Calu3 (cell line): ENCODE results near the gene APOL3. TPM values are rescaled to one million over a fixed set of nuclear protein-coding genes. Genes with fewer than 3 reads are reported as not detected.

ENCODE experiments used
- BruUV-seq: library from RNA; stranded (reverse); fragments of 400-500 nt; replicated peaks from 2 replicates; lab custom pipeline; 2021; lab: Mats Ljungman, UMichigan
- CTCF ChIA-PET: fragments of 300-600 bp; sonication (Branson Sonifier 250); formaldehyde crosslinking; loops from one replicate; lab custom pipeline; 2022; ENCODE audit warnings: antibody characterized with exemption; lab: Charles Lee
- DNase-seq: peaks from one replicate; pipeline ENCODE4 v3.0.0; 2022
- H3K27ac Mint-ChIP-seq: one replicate; pipeline ENCODE4 v1.8.0; 2022; ENCODE audit warnings: mixed read lengths; ENCODE audit not compliant: unreplicated experiment
- H3K27me3 Mint-ChIP-seq: one replicate; pipeline ENCODE4 v1.8.0; 2022; ENCODE audit warnings: mixed read lengths; ENCODE audit not compliant: unreplicated experiment
- H3K36me3 Mint-ChIP-seq: one replicate; pipeline ENCODE4 v1.8.0; 2022; ENCODE audit warnings: mild to moderate bottlenecking, moderate library complexity, mixed read lengths; ENCODE audit not compliant: insufficient read depth, unreplicated experiment
- H3K4me1 Mint-ChIP-seq: one replicate; pipeline ENCODE4 v1.8.0; 2022; ENCODE audit warnings: mild to moderate bottlenecking, low read depth, mixed read lengths; ENCODE audit not compliant: unreplicated experiment
- H3K4me3 Mint-ChIP-seq: one replicate; pipeline ENCODE4 v1.8.0; 2022; ENCODE audit warnings: mild to moderate bottlenecking, low read depth, moderate library complexity, mixed read lengths; ENCODE audit not compliant: unreplicated experiment
- H3K9me3 Mint-ChIP-seq: one replicate; pipeline ENCODE4 v1.8.0; 2022; ENCODE audit warnings: low read depth, mixed read lengths; ENCODE audit not compliant: unreplicated experiment
- CTCF ChIP-seq: fragments of 200-600 bp; IDR thresholded peaks from one replicate; pipeline ENCODE4 v1.8.0; 2022; ENCODE audit warnings: antibody characterized with exemption; ENCODE audit not compliant: unreplicated experiment
- intact Hi-C: fragments of 100-400 bp; cut with micrococcal nuclease; formaldehyde crosslinking; loops from one replicate; pipeline ENCODE4 v1.10.0; 2022; ENCODE audit not compliant: unreplicated experiment
- total RNA-seq: library from RNA; stranded (reverse); gene quantifications from 2 replicates; pipeline ENCODE4 v1.2.3, GENCODE V29; 2022

Gene APOL3
- total RNA-seq, 1 experiment from 2014 or later, result 7.7 TPM

- BruUV-seq, result no TSS peak
- Mint-ChIP-seq H3K9me3 (no peaks in the 10 kb centered on the region), H3K27me3 (peaks cover 55% of the 10 kb centered on the region), H3K36me3 (no peaks in the 10 kb centered on the region), H3K4me3 (no peak overlapping the region), H3K4me1 (no peaks in the 10 kb centered on the region), H3K27ac (no peak overlapping the region)
- no peak for TF ChIP-seq CTCF
- CTCF ChIA-PET, result interaction anchor here (0.6 kb wide), 1 partner anchor 302 kb away, joined by 3 read pairs; no protein-coding TSS in a partner anchor
- intact Hi-C loops, result no loop called here
- no peak for DNase-seq
These were observed 21.5 kb upstream of the APOL3 start for GRCh38 chr22:36182056-36182455.

- no peaks in the 10 kb centered on the region for H3K9me3 Mint-ChIP-seq
- H3K27me3 Mint-ChIP-seq, result peaks cover 48% of the 10 kb centered on the region
- intact Hi-C loops, result loop anchor here (1.0 kb wide), 1 partner anchor 36 kb away; no protein-coding TSS in a partner anchor
- no peak overlapping the region for H3K4me3 Mint-ChIP-seq
- no peaks in the 10 kb centered on the region for H3K4me1 Mint-ChIP-seq
- TF ChIP-seq CTCF, result no peak
- BruUV-seq, result no TSS peak
- no peak for DNase-seq
- CTCF ChIA-PET, result interaction anchor here (1.1 kb wide), 1 partner anchor 36 kb away, joined by 12 read pairs; no protein-coding TSS in a partner anchor
- no peak overlapping the region for H3K27ac Mint-ChIP-seq
- no peaks in the 10 kb centered on the region for H3K36me3 Mint-ChIP-seq
These were observed 20.4 kb upstream of the APOL3 start for GRCh38 chr22:36180928-36181327.

GRCh38 chr22:36180038-36180880 is 19.7 kb upstream of the APOL3 start:
- peak; percentile 87 for DNase-seq
- CTCF ChIA-PET, result interaction anchor here (0.7 to 1.1 kb wide), 2 partner anchors 35 to 446 kb away, joined by 3 to 12 read pairs; no protein-coding TSS in a partner anchor
- H3K4me3 Mint-ChIP-seq, result no peak overlapping the region
- H3K27ac Mint-ChIP-seq, result no peak overlapping the region
- no peaks in the 10 kb centered on the region for H3K9me3 Mint-ChIP-seq
- no TSS peak for BruUV-seq
- no peaks in the 10 kb centered on the region for H3K36me3 Mint-ChIP-seq
- peaks cover 42% of the 10 kb centered on the region for H3K27me3 Mint-ChIP-seq
- TF ChIP-seq CTCF, result peak; percentile 92
- H3K4me1 Mint-ChIP-seq, result no peaks in the 10 kb centered on the region
- intact Hi-C loops, result loop anchor here (1.0 kb wide), 1 partner anchor 35 kb away; no protein-coding TSS in a partner anchor

- BruUV-seq, result no TSS peak
- no peak overlapping the region for H3K27ac Mint-ChIP-seq
- intact Hi-C loops, result no loop called here
- DNase-seq, result no peak
- CTCF ChIA-PET, result no interaction called here
- H3K27me3 Mint-ChIP-seq, result peaks cover 11% of the 10 kb centered on the region
- TF ChIP-seq CTCF, result no peak
- H3K9me3 Mint-ChIP-seq, result no peaks in the 10 kb centered on the region
- H3K36me3 Mint-ChIP-seq, result no peaks in the 10 kb centered on the region
- H3K4me3 Mint-ChIP-seq, result no peak overlapping the region
- no peaks in the 10 kb centered on the region for H3K4me1 Mint-ChIP-seq
These were observed 16.6 kb upstream of the APOL3 start for GRCh38 chr22:36177160-36177559.
